Activated T-helper 17 cell treated with anti-CD3 and anti-CD28 coated beads, Interleukin-2, amount 50 U/mL, for 72 hours (primary cell): ENCODE data around the gene CHKA. TPM values are rescaled to one million over a fixed set of nuclear protein-coding genes. Genes with fewer than 3 reads are reported as not detected.

Experiments used
- ATAC-seq: fragments of 150-1000 bp; cut with Tn5 transposase; replicated peaks from 2 replicates; pipeline ENCODE4 v1.10.0; 2021; ENCODE audit warnings: mild to moderate bottlenecking, moderate library complexity
- H3K27ac Mint-ChIP-seq: one replicate; pipeline ENCODE4 v1.8.0; 2022; ENCODE audit warnings: mixed read lengths
- H3K27me3 Mint-ChIP-seq: one replicate; pipeline ENCODE4 v1.8.0; 2022; ENCODE audit warnings: mixed read lengths
- H3K36me3 Mint-ChIP-seq: one replicate; pipeline ENCODE4 v1.8.0; 2022; ENCODE audit warnings: low read depth, mild to moderate bottlenecking, mixed read lengths
- H3K4me1 Mint-ChIP-seq: one replicate; pipeline ENCODE4 v1.8.0; 2022; ENCODE audit warnings: mixed read lengths
- H3K4me3 Mint-ChIP-seq: one replicate; pipeline ENCODE4 v1.8.0; 2022; ENCODE audit warnings: mild to moderate bottlenecking, mixed read lengths
- H3K9me3 Mint-ChIP-seq: one replicate; pipeline ENCODE4 v1.8.0; 2022; ENCODE audit warnings: mixed read lengths
- total RNA-seq, 2 donors: library from RNA; stranded (reverse); gene quantifications; one replicate each; pipeline ENCODE4 v1.2.3, GENCODE V29; 2022

The CHKA gene
- total RNA-seq, 2 donors from 2014 or later: 7.4 to 10.1 TPM

GRCh38 chr11:68080860-68081259, 40.3 kb downstream of the CHKA start:
- no peak for ATAC-seq
- no peak overlapping the region for H3K4me3 Mint-ChIP-seq
- no peaks in the 10 kb centered on the region for H3K27me3 Mint-ChIP-seq
- H3K27ac Mint-ChIP-seq: no peak overlapping the region
- H3K9me3 Mint-ChIP-seq: no peaks in the 10 kb centered on the region
- no peaks in the 10 kb centered on the region for H3K36me3 Mint-ChIP-seq
- no peaks in the 10 kb centered on the region for H3K4me1 Mint-ChIP-seq

GRCh38 chr11:68077617-68078582, 43.3 kb downstream of the CHKA start:
- H3K4me1 Mint-ChIP-seq: no peaks in the 10 kb centered on the region
- no peak for ATAC-seq
- no peaks in the 10 kb centered on the region for H3K9me3 Mint-ChIP-seq
- no peaks in the 10 kb centered on the region for H3K36me3 Mint-ChIP-seq
- H3K27me3 Mint-ChIP-seq: no peaks in the 10 kb centered on the region
- H3K27ac Mint-ChIP-seq: no peak overlapping the region
- no peak overlapping the region for H3K4me3 Mint-ChIP-seq

- Mint-ChIP-seq H3K27ac (no peak overlapping the region), H3K27me3 (no peaks in the 10 kb centered on the region), H3K4me3 (no peak overlapping the region), H3K36me3 (no peaks in the 10 kb centered on the region), H3K4me1 (no peaks in the 10 kb centered on the region), H3K9me3 (no peaks in the 10 kb centered on the region)
- ATAC-seq: no peak
Observed at GRCh38 chr11:68076371-68077042, 44.7 kb downstream of the CHKA start.

GRCh38 chr11:68074584-68075352, 46.4 kb downstream of the CHKA start:
- no peaks in the 10 kb centered on the region for H3K4me1 Mint-ChIP-seq
- H3K36me3 Mint-ChIP-seq: peaks cover 7% of the 10 kb centered on the region
- no peaks in the 10 kb centered on the region for H3K27me3 Mint-ChIP-seq
- no peak for ATAC-seq
- no peak overlapping the region for H3K27ac Mint-ChIP-seq
- no peak overlapping the region for H3K4me3 Mint-ChIP-seq
- H3K9me3 Mint-ChIP-seq: no peaks in the 10 kb centered on the region

- Mint-ChIP-seq H3K4me3 (no peak overlapping the region), H3K9me3 (no peaks in the 10 kb centered on the region), H3K27me3 (no peaks in the 10 kb centered on the region), H3K27ac (no peak overlapping the region), H3K36me3 (peaks cover 18% of the 10 kb centered on the region), H3K4me1 (no peaks in the 10 kb centered on the region)
- no peak for ATAC-seq
Observed at GRCh38 chr11:68071281-68072048, 49.7 kb downstream of the CHKA start.

DNA sequence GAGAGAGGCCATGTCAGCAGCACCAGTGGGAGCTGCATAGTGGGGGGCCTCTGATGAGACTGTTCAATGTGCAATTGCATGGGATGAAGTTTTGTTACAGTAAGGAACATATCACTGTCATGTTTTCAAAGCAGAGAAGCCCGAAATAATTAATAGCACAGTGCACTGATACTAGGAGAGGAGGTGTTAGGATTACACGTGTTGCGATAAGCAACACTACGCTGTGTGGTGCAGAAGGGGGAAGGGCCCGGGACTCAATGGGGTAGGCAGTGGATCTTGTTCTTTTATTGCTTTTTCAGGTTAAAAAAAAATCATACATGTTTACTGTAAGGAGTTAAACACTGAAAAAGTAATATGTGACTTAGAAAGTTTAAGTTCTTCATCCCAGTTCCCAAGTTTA, 53.2 kb downstream of the CHKA start:
- Mint-ChIP-seq H3K36me3 (peaks cover 30% of the 10 kb centered on the region), H3K27me3 (no peaks in the 10 kb centered on the region), H3K27ac (no peak overlapping the region), H3K9me3 (no peaks in the 10 kb centered on the region), H3K4me3 (no peak overlapping the region), H3K4me1 (no peaks in the 10 kb centered on the region)
- ATAC-seq: no peak

DNA sequence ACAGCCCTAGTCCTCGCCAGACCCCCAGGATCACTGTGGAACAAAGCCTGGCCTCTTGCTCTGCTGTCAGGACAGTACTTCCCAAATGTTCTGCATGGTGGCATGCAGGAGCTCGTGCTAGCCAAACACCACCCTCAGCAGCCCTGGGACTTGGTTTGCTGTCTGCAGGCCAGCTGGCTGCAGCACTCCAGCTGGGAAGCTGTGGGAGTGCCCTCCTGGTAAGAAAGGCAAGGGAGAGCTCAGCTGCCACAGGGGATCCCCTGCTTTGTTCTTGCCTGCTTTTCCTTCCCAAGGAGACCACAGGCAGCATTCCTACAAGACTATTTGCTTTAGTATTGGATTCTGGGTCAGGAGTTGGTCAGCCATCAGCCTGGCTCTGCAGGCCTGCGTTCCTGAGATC, 54.4 kb downstream of the CHKA start:
- H3K4me3 Mint-ChIP-seq: no peak overlapping the region
- H3K36me3 Mint-ChIP-seq: peaks cover 30% of the 10 kb centered on the region
- no peaks in the 10 kb centered on the region for H3K9me3 Mint-ChIP-seq
- H3K27me3 Mint-ChIP-seq: no peaks in the 10 kb centered on the region
- no peak for ATAC-seq
- no peak overlapping the region for H3K27ac Mint-ChIP-seq
- no peaks in the 10 kb centered on the region for H3K4me1 Mint-ChIP-seq

- no peaks in the 10 kb centered on the region for H3K4me1 Mint-ChIP-seq
- peaks cover 30% of the 10 kb centered on the region for H3K36me3 Mint-ChIP-seq
- no peaks in the 10 kb centered on the region for H3K9me3 Mint-ChIP-seq
- no peaks in the 10 kb centered on the region for H3K27me3 Mint-ChIP-seq
- H3K27ac Mint-ChIP-seq: no peak overlapping the region
- no peak for ATAC-seq
- H3K4me3 Mint-ChIP-seq: no peak overlapping the region
Observed at GRCh38 chr11:68065841-68066240, 55.3 kb downstream of the CHKA start.

DNA sequence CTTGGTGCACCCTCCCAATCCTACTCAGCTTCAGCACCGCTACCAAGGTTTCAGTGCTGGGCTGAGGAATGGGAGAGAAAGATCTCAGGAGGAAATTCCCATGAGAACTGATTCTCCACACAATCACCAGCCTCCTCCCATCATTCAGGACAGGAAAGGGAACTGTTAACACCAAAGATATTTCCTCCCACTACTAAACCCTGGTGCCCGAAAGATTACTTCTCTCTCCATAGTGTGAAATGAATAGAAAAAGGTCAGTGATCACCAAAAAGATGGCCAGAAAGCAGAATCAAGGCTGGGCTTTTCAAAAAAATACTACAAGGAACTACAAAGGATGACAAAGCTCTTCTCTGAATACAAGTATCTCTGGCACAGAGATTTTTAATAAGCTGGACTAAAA, 56.3 kb downstream of the CHKA start:
- no peak for ATAC-seq
- Mint-ChIP-seq H3K4me1 (no peaks in the 10 kb centered on the region), H3K27me3 (no peaks in the 10 kb centered on the region), H3K36me3 (peaks cover 24% of the 10 kb centered on the region), H3K27ac (no peak overlapping the region), H3K9me3 (no peaks in the 10 kb centered on the region), H3K4me3 (no peak overlapping the region)

DNA sequence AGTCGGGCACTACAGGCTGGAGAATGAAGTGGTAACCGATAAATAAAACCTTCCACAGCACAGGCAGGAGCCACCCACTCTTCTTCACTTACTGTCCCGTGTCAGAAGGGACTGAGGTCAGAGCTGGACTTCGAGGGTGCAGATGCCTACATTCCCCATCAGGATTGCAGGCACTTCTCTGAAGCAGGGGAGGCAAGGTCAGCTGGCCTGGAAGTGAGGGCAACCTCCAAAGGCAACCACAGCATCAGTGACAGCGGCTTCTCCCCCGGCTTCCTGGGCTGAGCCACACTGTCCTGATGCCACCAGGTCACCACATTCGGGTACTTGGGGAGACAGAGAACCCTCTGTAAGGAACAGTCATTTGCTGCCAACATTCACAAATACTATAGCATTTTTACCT, 59.7 kb downstream of the CHKA start:
- no peak overlapping the region for H3K4me3 Mint-ChIP-seq
- no peak for ATAC-seq
- H3K4me1 Mint-ChIP-seq: no peaks in the 10 kb centered on the region
- H3K36me3 Mint-ChIP-seq: peaks cover 12% of the 10 kb centered on the region
- no peaks in the 10 kb centered on the region for H3K9me3 Mint-ChIP-seq
- no peaks in the 10 kb centered on the region for H3K27me3 Mint-ChIP-seq
- H3K27ac Mint-ChIP-seq: no peak overlapping the region

DNA sequence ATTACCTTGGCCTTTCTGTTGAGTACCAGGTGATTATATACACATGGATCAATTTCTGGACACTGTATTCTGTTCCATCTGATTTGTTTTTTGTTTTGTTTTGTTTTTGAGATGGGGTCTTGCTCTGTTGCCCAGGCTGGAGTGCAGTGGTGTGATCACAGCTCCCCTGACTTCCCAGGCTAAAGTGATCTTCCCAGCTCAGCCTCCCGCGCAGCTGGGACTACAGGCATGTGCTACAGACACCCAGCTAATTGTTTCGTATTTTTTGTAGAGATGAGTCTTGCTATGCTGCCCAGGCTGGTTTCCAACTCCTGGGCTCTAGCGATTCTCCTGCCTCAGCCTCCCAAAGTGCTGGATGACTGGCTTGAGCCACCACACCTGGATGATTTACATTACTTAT, 63.4 kb downstream of the CHKA start:
- no peak for ATAC-seq
- H3K4me1 Mint-ChIP-seq: peaks cover 5% of the 10 kb centered on the region
- H3K27ac Mint-ChIP-seq: peak overlapping the region; percentile 56
- no peaks in the 10 kb centered on the region for H3K27me3 Mint-ChIP-seq
- H3K9me3 Mint-ChIP-seq: no peaks in the 10 kb centered on the region
- no peak overlapping the region for H3K4me3 Mint-ChIP-seq
- H3K36me3 Mint-ChIP-seq: no peaks in the 10 kb centered on the region

DNA sequence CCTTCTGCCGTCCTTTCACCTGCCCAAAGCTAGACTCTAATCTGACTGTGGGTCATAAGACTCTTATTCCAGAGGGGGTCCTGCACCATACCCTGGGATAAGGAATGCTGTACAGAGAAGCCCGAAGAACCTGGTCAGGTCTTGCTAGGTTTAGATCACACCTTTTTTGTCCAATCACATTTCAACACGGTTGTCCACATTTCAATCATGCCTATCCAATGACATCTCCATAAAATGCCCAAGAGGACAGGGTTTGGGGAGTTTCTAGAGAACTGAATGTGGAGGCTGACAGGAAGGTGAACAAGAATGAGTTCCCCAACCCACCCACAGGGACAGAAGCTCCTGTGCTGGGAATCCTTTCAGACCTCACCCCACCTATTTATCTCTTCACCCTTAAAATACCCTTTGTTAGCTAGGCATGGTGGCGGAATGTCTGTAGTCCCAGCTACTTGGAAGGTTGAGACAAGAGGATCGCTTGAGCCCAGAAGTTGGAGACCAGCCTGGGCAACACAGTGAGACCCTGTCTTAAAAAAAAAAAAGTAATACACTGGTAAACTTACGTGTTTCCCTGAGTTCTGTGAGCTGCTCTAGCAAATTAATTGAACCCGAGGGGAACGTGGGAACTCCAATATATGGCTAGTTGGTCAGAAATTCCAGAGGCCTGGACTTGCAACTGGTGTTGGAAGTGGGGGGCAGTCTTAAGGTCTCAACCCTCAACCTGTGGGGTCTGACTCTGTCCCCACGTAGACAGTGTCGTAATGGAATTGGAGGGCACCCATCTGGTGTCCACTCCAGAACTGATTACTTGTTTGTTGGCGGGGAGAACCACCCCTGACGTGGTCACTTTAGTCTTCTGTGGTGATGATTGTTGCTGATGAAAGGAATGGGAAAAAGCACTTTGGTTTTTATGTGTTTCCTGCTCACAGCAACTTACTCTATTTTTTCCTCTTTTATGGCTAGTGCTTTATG, 64.6 kb downstream of the CHKA start:
- no peaks in the 10 kb centered on the region for H3K9me3 Mint-ChIP-seq
- H3K36me3 Mint-ChIP-seq: peaks cover 6% of the 10 kb centered on the region
- H3K4me3 Mint-ChIP-seq: no peak overlapping the region
- peak overlapping the region; percentile 9 for H3K27ac Mint-ChIP-seq
- H3K27me3 Mint-ChIP-seq: no peaks in the 10 kb centered on the region
- peaks cover 5% of the 10 kb centered on the region for H3K4me1 Mint-ChIP-seq
- no peak for ATAC-seq
